Hepatic stellate cell (primary cell): Measurements from ENCODE around the gene ALKBH5.
A peak's percentile ranks its signal among the peaks of the same experiment; 100 is the strongest.

ENCODE experiments used
- DNase-seq: peaks from one replicate; pipeline ENCODE4 v3.0.0; 2011; ENCODE audit warnings: low spot score

The ALKBH5 gene

GRCh38 chr17:18158022-18158600 is 25.5 kb upstream of the ALKBH5 start:
- peak; percentile 84 for DNase-seq

- DNase-seq: no peak
These were observed 24.0 kb upstream of the ALKBH5 start for GRCh38 chr17:18159551-18160120.

DNA sequence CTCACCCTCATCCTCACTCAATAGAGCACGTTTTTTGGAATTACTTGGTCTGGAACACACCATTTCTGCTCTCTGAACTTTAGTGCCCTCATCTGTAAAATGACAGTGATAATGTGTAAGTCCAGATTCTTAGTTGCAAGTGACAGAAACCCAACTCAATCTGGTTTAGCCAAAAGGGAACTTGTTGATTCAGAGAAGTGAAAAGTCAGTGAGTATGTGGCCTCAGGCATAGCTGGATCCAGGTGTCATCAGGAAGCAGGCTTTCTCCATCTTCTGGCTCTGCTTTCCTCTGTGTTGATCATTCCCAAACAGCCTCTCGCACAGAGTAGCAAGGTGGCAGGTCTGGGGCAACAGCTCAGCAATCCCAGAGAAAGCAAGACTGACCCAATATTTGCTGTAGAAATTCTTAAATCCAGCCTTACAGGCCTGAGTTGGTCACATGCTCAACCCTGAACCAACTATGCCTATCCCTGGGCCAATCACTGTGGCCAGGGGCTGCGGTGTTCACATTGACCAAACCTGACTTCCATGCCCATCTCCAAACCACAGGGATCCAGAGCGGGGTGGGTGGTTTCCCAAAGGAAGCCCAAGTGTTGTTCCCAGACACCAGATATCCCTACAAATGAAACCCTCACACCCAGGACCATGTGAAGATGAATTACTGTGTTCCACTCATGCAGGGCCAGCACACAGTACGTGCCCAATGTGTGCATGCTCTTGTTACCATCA is 23.3 kb upstream of the ALKBH5 start:
- DNase-seq: no peak

DNA sequence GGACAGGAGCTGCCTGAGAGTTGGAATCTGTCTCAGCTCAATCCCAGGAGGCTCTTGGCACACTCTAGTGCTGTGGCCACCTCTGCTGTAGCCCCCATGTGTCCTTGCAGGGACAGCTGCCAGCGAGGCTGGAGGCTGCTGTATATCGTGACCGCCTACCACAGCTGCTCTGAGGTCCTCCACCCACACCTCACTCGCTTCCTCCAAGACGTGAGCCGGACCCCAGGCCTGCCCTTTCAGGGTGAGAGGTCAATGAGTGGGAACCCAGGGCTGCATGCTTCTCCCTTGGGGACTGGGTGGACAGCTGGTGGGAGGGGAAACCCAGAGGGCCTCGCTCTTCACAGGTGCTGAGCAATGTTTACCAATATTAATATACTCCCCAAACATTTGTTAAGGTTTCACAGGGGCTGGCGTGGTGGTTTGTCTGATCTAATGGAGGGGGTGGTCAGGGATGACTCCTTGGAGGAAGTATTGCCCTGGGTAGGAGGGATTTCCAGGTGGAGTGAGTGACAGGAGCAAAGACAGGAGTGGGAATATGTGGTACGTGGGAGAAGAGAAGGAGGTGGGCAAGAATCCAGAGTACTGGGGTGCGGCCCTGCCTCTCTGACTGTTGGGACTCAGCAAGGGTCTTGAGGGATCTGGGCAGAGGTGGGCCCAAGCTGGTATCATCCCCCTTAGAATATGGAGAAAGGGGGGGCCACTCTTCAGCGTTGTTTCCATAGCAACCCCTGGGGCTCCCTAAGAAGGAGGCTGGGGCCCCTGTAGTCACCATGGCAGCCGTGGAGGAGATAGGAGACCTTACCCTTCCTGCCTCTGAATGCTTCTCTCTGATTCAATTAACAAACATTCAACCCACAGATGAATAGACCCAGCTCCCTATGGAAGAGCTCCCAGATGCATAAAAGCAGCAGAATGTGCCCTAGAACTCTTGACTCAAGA is 22.2 kb upstream of the ALKBH5 start:
- DNase-seq: no peak

GRCh38 chr17:18163547-18163946 is 20.1 kb upstream of the ALKBH5 start:
- DNase-seq: no peak

GRCh38 chr17:18166894-18167293 is 16.7 kb upstream of the ALKBH5 start:
- DNase-seq: no peak

DNA sequence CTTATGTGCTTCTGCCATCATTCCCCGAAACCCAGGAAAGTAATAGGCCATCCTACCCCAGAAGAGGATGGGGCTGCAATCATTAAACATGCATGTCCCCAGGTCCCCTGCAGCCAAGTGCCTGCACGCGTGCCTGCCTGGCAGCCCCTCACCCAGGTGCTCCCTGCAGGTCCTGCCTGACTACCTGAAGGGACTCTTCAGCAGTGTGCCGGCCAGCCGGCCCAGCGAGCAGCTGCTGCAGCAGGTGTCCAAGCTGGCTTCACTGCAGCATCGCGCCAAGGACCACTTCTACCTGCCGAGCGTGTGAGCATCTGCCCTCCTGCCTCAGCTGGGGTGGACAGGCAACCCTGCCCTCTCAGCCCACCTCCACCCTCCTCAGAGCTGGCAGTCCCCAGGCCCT is 16.2 kb upstream of the ALKBH5 start:
- no peak for DNase-seq

DNA sequence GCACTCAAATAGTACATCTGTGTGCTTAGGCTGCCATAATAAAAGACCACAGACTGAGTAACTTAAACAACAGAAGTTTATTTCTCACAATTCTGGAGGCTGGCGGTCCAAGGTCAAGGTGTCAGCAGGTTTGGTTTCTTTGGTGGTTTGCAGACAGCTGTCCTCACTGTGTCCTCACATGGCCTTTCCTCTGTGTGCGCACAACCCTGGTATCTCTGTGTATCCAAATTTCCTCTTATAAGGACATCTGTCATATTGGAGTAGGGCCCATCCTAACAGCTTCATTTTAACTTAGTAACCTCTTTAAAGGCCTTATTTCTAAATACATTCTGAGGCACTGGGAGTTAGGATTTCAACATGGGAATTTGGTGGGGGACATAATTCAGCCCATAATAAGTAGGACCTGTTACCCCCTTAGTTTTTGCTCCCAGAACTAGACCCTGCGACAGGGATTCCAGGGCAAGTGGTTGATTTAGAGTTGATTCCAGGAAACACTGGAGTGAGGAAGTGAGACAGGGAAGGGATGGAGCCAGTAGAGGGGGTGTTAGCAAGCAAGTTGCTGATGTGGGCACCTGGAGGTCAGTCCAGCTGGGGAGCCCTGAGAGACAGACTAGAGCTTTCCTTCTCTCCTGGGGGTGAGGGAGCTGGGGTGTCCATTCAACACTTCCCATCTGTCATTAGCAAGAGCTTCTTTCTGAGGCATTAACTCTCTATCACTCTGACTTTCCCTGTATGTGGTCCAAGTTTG is 10.9 kb upstream of the ALKBH5 start:
- DNase-seq: no peak

GRCh38 chr17:18173740-18174139 is 9.9 kb upstream of the ALKBH5 start:
- no peak for DNase-seq

DNA sequence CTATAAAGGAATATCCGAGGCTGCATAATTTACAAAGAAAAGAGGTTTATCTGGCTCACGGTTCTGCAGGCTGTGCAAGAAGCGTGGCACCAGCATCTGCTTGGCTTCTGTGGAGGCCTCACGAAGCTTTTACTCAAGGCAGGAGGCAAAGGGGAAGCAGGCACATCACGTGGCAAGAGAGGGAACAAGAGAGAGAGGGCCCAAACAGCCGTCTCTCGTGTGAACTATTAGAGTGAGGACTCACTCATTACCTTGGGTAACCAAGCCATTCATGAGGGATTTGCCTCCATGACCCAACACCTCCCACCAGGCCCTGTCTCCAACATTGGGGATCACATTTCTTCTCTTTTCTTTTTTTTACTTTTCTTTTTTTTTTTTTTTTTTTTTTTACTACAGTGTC is 7.5 kb upstream of the ALKBH5 start:
- DNase-seq: no peak

GRCh38 chr17:18177133-18177532 is 6.5 kb upstream of the ALKBH5 start:
- no peak for DNase-seq

DNA sequence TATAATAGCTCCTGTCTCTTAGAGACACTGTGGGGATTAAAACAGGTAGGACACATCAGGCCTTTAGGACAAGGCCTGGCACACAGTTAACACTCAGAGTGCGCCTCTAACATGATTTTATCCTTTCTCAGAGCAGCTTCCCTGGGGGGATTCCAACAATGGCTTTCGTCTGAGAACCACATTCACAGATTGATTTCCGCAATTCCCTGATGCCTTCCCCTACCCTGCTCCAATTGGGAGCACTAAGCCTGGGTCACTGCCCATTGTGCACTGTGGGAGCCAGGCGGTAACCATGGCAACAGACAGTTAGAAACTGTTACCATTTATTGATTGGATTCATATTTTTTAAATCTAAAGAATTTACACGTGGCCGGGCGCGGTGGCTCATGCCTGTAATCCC is 5.9 kb upstream of the ALKBH5 start:
- DNase-seq: no peak

GRCh38 chr17:18179196-18179595 is 4.4 kb upstream of the ALKBH5 start:
- DNase-seq: no peak

GRCh38 chr17:18179804-18180203 is 3.8 kb upstream of the ALKBH5 start:
- DNase-seq: no peak

- no peak for DNase-seq
These were observed 2.3 kb upstream of the ALKBH5 start for GRCh38 chr17:18181358-18181757.

DNA sequence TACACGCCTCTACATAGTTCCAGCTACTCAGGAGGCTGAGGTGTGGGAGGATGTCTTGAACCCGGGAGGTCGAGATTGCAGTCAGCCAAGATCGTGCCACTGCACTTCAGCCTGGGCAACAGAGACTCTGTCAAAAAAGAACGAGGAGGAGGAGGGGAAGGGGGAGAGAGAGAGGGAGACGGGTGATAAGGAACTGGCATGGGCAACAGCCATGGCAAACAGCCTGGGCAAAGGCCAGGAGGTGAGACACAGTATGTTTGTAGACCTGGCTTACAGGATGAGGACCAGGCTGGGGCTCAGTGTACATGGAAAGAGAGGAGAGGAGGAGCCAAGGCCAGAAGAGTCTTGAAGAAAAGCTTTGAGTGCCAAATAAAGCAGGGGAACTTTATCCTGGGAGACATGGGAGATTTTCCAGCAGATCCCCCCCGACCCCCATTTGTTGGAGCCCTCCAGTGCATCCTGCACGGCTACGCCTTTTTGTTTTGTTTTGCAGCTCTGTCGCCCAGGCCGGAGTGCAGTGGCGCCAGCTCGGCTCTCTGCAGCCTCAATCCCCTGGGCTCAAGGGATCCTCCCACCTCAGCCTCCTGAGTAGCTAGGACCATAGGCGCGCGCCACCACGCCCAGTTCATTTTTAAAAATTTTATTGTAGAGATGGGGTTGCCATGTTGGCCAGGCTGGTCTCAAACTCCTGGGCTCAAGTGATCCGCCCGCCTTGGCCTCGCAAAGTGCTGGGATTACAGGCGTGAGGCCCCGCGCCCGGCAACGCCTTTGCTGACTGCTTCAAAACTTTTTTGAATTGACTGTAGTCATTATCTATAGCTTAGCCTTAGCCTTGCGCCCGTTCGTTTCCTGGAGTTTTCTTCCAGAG is 1.3 kb upstream of the ALKBH5 start:
- no peak for DNase-seq

- peak; percentile 87 for DNase-seq
These were observed 672 bp upstream of the ALKBH5 start for GRCh38 chr17:18182978-18183333.

- DNase-seq: no peak
These were observed 759 bp downstream of the ALKBH5 start for GRCh38 chr17:18184143-18185031.

DNA sequence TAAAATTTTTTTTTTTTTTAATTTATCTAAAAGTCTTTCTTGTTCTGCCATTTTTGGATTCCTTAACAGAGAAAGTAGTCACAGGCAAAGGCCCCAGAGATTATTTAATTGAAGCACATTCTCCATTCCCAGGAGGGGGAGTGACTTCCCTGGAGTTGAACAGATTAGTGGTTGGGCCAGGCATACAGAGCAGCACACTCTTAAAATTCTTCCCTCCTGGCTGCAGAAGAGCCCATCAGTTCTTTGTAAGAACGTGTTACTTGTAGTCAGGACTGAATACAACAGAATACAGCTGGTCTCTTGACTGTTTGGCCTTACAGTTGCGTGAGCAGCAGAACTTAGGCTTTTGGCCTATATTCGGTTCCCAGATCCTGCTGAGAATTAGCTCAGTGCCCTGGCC is 1.8 kb downstream of the ALKBH5 start:
- DNase-seq: peak; percentile 66
